HG03280 (cell line): Measurements from ENCODE around the gene RTCA.

Experiments used
- ATAC-seq: cut with Tn5 transposase; IDR thresholded peaks from one replicate; pipeline ENCODE4 v1.9.1; 2021; ENCODE audit warnings: mild to moderate bottlenecking, moderate library complexity; ENCODE audit not compliant: unreplicated experiment

Gene RTCA

GRCh38 chr1:100342348-100342747 lies 76.3 kb downstream of the RTCA start:
- ATAC-seq = no peak
